GM12865 (cell line): ENCODE data around the gene CDT1.
"Not testable (repeated sequence)": the region's sequence is repeated elsewhere in the genome, so short reads cannot be mapped to it uniquely, and the experiment has no call there.

Source experiments
- DNase-seq: peaks from one replicate; pipeline ENCODE4 v3.0.0; 2010; ENCODE audit warnings: low read depth
- H3K4me3 ChIP-seq: 2 replicates; pipeline ENCODE4 v1.5.1; 2011; ENCODE audit warnings: mild to moderate bottlenecking, low read depth, low read length, control low read depth
- TF ChIP-seq, protein P1 (sequence below): IDR thresholded peaks from 2 replicates; pipeline ENCODE4 v1.5.1; 2011; ENCODE audit warnings: low read length, control low read depth, low read depth, inconsistent platforms; ENCODE audit not compliant: insufficient read depth; ENCODE audit errors: missing control alignments

CDT1 gene

DNA sequence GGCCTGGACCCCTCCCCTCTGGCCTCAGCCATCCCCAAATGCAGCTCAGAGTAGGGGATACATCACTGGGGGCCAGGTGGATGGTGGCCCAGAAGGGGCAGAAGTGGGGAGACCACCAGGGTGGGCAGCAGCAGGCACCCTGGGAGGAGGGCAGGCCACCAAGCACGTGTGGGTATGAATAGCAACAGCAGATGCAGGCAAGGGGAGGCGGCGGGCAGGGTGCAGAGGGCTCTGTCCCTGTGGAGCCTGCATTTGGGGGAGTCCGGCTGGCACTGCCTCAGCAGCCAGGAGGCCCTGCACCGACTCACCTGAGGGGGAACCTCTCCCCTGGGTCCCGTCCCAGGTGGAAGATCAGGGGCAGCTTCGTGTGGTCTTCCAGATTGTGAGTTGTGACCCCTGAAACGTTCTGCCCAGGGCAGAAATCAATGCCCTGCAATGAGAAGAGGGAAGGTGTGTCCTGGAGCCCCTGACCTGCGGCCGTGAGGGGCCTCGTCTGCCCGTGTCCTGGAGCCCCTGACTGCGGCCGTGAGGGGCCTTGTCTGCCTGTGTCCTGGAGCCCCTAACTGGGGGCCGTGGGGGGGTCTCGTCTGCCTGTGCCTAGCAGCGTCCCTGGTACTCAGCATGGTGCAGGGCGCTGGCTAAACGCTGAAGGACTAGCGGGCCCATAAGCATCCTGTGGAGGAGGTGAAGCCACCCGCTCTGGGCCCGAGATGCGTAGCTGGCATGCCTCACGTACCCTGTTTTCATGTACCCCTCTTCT is 18.9 kb downstream of the CDT1 start:
- DNase-seq = no peak
- TF ChIP-seq, protein P1, sequence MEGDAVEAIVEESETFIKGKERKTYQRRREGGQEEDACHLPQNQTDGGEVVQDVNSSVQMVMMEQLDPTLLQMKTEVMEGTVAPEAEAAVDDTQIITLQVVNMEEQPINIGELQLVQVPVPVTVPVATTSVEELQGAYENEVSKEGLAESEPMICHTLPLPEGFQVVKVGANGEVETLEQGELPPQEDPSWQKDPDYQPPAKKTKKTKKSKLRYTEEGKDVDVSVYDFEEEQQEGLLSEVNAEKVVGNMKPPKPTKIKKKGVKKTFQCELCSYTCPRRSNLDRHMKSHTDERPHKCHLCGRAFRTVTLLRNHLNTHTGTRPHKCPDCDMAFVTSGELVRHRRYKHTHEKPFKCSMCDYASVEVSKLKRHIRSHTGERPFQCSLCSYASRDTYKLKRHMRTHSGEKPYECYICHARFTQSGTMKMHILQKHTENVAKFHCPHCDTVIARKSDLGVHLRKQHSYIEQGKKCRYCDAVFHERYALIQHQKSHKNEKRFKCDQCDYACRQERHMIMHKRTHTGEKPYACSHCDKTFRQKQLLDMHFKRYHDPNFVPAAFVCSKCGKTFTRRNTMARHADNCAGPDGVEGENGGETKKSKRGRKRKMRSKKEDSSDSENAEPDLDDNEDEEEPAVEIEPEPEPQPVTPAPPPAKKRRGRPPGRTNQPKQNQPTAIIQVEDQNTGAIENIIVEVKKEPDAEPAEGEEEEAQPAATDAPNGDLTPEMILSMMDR = no peak
- no peak overlapping the region for H3K4me3 ChIP-seq

DNA sequence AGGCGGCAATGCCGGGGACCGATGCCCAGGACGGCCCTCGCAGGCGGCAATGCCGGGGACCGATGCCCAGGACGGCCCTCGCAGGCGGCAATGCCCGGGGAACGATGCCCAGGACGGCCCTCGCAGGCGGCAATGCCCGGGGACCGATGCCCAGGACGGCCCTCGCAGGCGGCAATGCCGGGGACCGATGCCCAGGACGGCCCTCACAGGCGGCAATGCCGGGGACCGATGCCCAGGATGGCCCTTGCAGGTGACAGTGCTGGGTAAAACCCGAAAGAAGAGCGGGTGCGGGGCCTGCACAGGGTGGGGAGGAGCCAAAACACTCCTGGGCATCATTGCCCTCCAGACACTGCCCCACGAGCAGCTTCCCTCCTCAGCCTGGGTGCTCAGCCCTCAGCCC is 20.1 kb downstream of the CDT1 start:
- not testable (repeated sequence) for DNase-seq, H3K4me3 ChIP-seq

DNA sequence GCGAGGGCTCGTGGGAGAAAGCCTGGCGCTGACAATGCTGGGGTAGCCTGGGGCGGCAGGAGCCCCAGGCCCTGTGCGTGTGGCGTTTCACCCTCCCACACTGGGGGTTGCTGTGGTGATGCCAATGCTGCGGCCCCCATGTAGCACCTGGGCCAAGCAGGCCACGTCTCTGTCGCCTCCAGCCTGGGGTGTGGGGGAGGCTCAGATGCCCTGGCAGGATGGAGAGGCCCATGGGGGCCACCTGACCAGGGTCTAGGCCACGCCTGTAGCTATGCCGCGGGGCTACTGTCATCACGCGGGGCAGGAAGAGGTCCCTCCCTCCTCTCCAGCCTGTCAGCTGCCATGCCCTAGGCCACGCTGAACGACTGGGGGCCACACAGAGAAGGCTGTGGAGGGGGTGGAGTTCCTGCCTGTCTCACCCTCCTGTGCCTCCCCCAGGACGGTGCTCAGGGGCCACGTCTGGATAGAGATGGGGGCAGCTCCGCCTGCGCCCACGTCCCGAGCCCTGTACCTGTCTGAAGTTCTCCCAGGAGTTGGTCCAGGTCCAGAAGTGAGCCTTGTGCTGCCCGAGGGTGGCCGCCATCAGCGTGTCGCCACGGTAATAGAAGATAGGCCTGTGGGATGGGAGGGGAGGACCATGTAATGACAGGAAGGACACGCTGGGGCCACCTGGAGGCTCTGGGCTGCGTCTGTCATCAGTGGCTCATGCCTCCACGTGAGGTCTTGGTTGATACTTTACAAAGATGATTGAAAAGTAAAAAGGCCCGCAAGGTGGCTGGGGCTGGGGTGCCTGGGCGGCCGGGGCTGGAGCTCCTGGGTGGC is 20.9 kb downstream of the CDT1 start:
- TF ChIP-seq, protein P1 = no peak
- no peak overlapping the region for H3K4me3 ChIP-seq
- DNase-seq = no peak

DNA sequence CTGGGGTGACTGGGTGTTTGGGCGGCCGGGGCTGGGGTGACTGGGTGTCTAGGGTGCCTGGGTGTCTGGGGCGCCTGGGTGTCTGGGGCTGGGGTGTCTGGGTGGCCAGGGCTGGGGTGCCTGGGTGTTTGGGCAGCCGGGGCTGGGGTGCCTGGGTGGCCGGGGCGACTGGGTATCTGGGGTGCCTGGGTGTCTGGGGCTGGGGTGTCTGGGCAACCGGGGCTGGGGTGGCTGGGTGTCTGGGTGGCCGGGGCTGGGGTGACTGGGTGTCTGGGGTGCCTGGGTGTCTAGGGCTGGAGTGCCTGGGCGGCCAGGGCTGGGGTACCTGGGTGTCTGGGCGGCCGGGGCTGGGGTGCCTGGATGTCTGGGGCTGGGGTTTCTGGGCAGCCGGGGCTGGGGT is 21.6 kb downstream of the CDT1 start:
- DNase-seq = no peak
- TF ChIP-seq, protein P1 = no peak
- H3K4me3 ChIP-seq = no peak overlapping the region

DNA sequence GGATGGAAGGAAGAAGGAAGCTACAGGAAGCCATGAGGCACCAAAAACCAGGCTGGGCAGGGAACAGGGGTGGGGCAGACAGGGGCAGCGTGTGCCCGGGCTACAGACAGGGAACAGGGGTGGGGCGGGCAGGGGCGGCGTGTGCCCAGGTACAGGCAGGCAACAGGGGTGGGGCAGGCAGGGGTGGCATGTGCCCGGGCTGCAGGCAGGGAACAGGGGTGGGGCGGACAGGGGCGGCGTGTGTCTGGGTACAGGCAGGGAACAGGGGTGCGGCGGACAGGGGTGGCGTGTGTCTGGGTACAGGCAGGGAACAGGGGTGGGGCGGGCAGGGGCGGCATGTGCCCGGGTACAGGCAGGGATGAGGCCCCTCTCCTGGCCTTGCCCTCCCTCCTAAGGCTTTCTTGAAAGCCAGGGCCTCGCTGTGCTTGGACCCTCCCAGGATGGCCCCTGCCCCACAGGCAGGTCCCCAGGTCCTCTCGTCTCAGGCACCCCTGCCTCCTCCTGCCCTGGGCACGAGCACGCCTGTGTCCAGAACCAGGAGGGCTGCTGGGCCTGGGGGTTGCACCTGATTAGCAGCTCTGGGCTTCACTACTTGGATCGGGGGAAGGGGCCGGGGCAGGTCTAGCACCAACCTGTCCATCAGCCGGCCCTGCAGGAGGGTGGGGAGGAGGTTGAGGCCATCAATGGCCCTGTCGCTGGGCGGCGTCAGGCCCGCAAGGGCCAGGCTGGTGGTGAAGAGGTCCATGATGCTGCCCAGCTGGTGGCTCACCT is 22.7 kb downstream of the CDT1 start:
- no peak overlapping the region for H3K4me3 ChIP-seq
- TF ChIP-seq, protein P1 = no peak
- no peak for DNase-seq

DNA sequence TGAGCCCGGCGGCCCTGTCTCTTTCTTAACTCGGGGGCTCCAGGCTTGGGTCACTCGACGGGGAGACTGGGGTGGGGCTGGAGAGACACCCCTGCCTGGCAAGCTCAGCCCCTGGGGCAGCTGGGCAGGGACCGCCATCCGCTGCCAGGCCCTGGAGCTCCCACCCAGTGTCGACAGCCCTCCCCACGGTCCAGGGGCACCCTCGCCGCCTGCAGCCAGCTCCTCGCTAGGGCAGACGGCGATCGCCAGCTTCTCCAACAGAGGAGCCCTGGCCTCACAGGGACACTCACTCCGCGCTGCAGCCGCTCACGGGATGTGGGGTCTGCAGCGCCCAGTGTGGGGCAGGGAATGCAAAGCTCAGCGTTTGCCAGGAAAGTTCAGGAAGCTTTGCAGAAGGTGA is 24.1 kb downstream of the CDT1 start:
- TF ChIP-seq, protein P1 = no peak
- no peak for DNase-seq

DNA sequence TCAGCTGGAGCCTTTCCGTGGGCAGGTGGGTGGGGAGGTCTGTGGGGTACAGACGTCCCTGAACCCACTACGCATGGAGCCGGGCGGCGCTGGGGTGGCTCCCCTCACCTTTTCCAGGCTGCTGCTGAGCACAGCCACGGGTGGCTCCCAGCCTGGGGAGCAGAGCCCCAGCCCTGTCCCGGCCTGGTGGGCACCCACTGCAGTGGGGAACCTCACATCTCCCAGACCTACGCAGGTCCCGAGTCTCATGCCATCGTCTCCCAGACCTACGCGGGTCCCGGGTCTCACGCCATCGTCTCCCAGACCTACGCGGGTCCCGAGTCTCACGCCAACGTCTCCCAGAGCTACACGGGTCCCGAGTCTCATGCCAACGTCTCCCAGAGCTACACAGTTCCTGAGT is 25.1 kb downstream of the CDT1 start:
- no peak overlapping the region for H3K4me3 ChIP-seq
- TF ChIP-seq, protein P1 = no peak
- no peak for DNase-seq

More for the DNA sequence above, 24.1 kb downstream of the CDT1 start:
- no peak overlapping the region for H3K4me3 ChIP-seq
